SK-N-SH treated with all-trans-retinoic acid at 6 μM for 48 hours (cell line): ENCODE data around the gene PITPNC1.

ENCODE experiments used
- ATAC-seq: fragments of 200-7000 bp; cut with Tn5 transposase; 3 replicates; pipeline ENCODE4 v1.9.1; 2020; ENCODE audit warnings: mild to moderate bottlenecking, moderate library complexity
- ARNTL ChIP-seq: fragments of 450-650 bp; formaldehyde crosslinking; IDR thresholded peaks from 2 replicates; pipeline ENCODE4 v1.5.0; 2020; ENCODE audit warnings: low read depth, mild to moderate bottlenecking, moderate library complexity, borderline replicate concordance
- BACH2 ChIP-seq: fragments of 250-450 bp; sonication (Bioruptor Pico); IDR thresholded peaks from 2 replicates; pipeline ENCODE4 v1.9.0; 2021; ENCODE audit warnings: mild to moderate bottlenecking, borderline replicate concordance
- CREB5 ChIP-seq: fragments of 250-450 bp; sonication (Bioruptor Pico); IDR thresholded peaks from 2 replicates; pipeline ENCODE4 v1.5.1; 2020; ENCODE audit warnings: low read depth, mild to moderate bottlenecking, moderate library complexity
- CSDC2 ChIP-seq: fragments of 250-450 bp; sonication (Bioruptor Pico); IDR thresholded peaks from 2 replicates; pipeline ENCODE4 v1.5.0; 2020; ENCODE audit warnings: mild to moderate bottlenecking, moderate library complexity
- ESRRG ChIP-seq: fragments of 250-450 bp; sonication (Bioruptor Pico); IDR thresholded peaks from 2 replicates; pipeline ENCODE4 v1.6.1; 2021; ENCODE audit warnings: mild to moderate bottlenecking
- GLIS3 ChIP-seq: fragments of 250-450 bp; sonication (Bioruptor Pico); IDR thresholded peaks from 2 replicates; pipeline ENCODE4 v1.5.0; 2020; ENCODE audit warnings: mild to moderate bottlenecking, moderate library complexity
- ISL1 ChIP-seq: fragments of 250-450 bp; sonication (Bioruptor Pico); IDR thresholded peaks from 2 replicates; pipeline ENCODE4 v2.1.2; 2022; ENCODE audit warnings: mild to moderate bottlenecking, moderate library complexity
- OSR1 ChIP-seq: fragments of 250-450 bp; sonication (Bioruptor Pico); IDR thresholded peaks from 2 replicates; pipeline ENCODE4 v1.8.0; 2022; ENCODE audit warnings: moderate library complexity, mild to moderate bottlenecking, inconsistent platforms
- PATZ1 ChIP-seq: fragments of 250-450 bp; sonication (Bioruptor Pico); IDR thresholded peaks from 2 replicates; pipeline ENCODE4 v1.8.0; 2020; ENCODE audit warnings: mild to moderate bottlenecking, moderate library complexity, borderline replicate concordance
- POU6F1 ChIP-seq: fragments of 250-450 bp; sonication (Bioruptor Pico); IDR thresholded peaks from 2 replicates; pipeline ENCODE4 v1.8.0; 2021; ENCODE audit warnings: low read depth, mild to moderate bottlenecking, moderate library complexity, borderline replicate concordance
- PPARA ChIP-seq: fragments of 250-450 bp; sonication (Bioruptor Pico); IDR thresholded peaks from 2 replicates; pipeline ENCODE4 v1.5.0; 2020; ENCODE audit warnings: mild to moderate bottlenecking, borderline replicate concordance
- RARB ChIP-seq: fragments of 250-450 bp; sonication (Bioruptor Pico); IDR thresholded peaks from 2 replicates; pipeline ENCODE4 v1.8.0; 2021; ENCODE audit warnings: mild to moderate bottlenecking, moderate library complexity
- SNAI2 ChIP-seq: fragments of 250-450 bp; sonication (Bioruptor Pico); IDR thresholded peaks from 2 replicates; pipeline ENCODE4 v1.5.0; 2020; ENCODE audit warnings: mild to moderate bottlenecking, moderate library complexity
- TCF4 ChIP-seq: fragments of 250-450 bp; sonication (Bioruptor Pico); IDR thresholded peaks from 2 replicates; pipeline ENCODE4 v1.8.0; 2021; ENCODE audit warnings: mild to moderate bottlenecking, moderate library complexity, borderline replicate concordance
- TSHZ2 ChIP-seq: fragments of 250-450 bp; sonication (Bioruptor Pico); IDR thresholded peaks from 2 replicates; pipeline ENCODE4 v1.5.0; 2020; ENCODE audit warnings: mild to moderate bottlenecking, moderate library complexity
- ZC3H10 ChIP-seq: fragments of 250-450 bp; sonication (Bioruptor Pico); IDR thresholded peaks from 2 replicates; pipeline ENCODE4 v1.5.1; 2021; ENCODE audit warnings: mild to moderate bottlenecking, moderate library complexity
- ZFP3 ChIP-seq: fragments of 250-450 bp; sonication (Bioruptor Pico); IDR thresholded peaks from 2 replicates; pipeline ENCODE4 v1.5.0; 2020; ENCODE audit warnings: mild to moderate bottlenecking, moderate library complexity
- ZFP30 ChIP-seq: fragments of 450-650 bp; formaldehyde crosslinking; IDR thresholded peaks from 2 replicates; pipeline ENCODE4 v1.5.0; 2022; ENCODE audit warnings: mild to moderate bottlenecking, moderate library complexity
- ZNF565 ChIP-seq: fragments of 450-650 bp; formaldehyde crosslinking; conservative IDR thresholded peaks from 2 replicates; pipeline ENCODE4 v1.5.0; 2020; ENCODE audit warnings: low read depth, mild to moderate bottlenecking, moderate library complexity
- ZNF70 ChIP-seq: fragments of 450-650 bp; formaldehyde crosslinking; IDR thresholded peaks from 2 replicates; pipeline ENCODE4 v1.5.0; 2020; ENCODE audit warnings: mild to moderate bottlenecking, moderate library complexity
- ZNF8 ChIP-seq: fragments of 450-650 bp; formaldehyde crosslinking; IDR thresholded peaks from 2 replicates; pipeline ENCODE4 v1.5.0; 2020; ENCODE audit warnings: mild to moderate bottlenecking, moderate library complexity

PITPNC1 gene

DNA sequence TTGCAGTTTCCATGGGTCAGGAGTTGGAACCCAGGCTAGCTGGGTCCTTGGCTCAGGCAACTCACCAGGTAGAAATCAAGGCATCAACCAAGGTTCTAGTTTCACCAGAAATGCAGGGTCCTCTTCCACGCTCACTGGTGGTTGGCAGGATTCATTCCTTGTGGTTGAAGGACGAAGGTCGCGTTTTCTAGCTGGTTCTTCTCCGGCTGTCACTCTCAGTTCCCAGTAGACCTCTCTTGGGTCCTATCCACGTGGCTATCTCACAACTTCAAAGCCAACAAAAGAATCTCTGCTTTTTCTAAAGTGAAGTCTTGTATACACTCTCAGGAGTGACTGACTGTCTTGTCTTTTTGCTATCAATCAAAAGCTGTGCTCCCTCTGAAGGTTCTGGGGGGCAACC is 194.4 kb downstream of the PITPNC1 start:
- no peak for TF ChIP-seq ESRRG
- TF ChIP-seq PATZ1 (CRISPR knock-in tag), result no peak
- no peak for TF ChIP-seq GLIS3
- TF ChIP-seq ZC3H10 (CRISPR knock-in tag), result no peak
- no peak for TF ChIP-seq ISL1 (CRISPR knock-in tag)
- TF ChIP-seq TSHZ2, result no peak
- TF ChIP-seq RARB (CRISPR knock-in tag), result no peak
- no peak for TF ChIP-seq OSR1 (CRISPR knock-in tag)
- no peak for TF ChIP-seq ZNF70 (CRISPR knock-in tag)
- TF ChIP-seq ZNF565 (CRISPR knock-in tag), result no peak
- no peak for TF ChIP-seq CSDC2
- no peak for TF ChIP-seq ARNTL
- no peak for TF ChIP-seq POU6F1
- TF ChIP-seq PPARA, result no peak
- no peak for TF ChIP-seq ZNF8 (CRISPR knock-in tag)
- ATAC-seq, result no peak

DNA sequence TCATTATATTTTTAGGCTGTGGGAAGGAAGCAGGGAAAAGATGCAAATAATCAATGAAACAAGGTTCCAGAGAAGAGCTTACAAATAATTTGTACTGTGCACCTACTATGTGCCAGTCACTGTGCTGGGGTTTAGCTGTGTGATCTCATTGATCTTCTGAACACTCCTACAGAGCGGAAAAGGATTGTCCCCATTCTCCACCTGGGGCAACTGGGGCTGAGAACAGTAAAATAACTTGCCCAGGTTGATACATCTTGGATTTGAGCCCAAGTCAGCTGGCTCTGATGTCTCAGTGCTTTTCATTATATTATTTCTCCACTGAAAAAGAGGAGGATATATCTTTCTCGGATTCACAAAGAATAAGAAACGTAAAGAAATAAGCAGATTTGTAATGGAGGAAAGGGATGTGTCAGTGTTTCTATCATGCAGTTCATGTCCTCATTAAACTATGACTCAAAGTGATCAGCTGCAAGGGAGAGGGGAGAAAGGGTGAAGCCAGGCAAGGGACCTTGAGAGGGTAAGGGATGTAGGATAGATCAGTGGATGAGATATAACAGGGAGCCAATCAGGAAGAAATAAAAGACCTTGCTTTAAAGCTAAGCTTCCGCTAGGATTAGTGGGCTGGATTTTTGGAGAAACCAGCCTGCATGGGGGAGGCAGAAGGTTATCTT is 197.0 kb downstream of the PITPNC1 start:
- ATAC-seq, result no peak
- TF ChIP-seq PATZ1 (CRISPR knock-in tag), result no peak
- TF ChIP-seq ZFP3 (CRISPR knock-in tag), result peak; percentile 55; the same call in 1 of the 2 replicates
- TF ChIP-seq, all 23 proteins: peak for 1

DNA sequence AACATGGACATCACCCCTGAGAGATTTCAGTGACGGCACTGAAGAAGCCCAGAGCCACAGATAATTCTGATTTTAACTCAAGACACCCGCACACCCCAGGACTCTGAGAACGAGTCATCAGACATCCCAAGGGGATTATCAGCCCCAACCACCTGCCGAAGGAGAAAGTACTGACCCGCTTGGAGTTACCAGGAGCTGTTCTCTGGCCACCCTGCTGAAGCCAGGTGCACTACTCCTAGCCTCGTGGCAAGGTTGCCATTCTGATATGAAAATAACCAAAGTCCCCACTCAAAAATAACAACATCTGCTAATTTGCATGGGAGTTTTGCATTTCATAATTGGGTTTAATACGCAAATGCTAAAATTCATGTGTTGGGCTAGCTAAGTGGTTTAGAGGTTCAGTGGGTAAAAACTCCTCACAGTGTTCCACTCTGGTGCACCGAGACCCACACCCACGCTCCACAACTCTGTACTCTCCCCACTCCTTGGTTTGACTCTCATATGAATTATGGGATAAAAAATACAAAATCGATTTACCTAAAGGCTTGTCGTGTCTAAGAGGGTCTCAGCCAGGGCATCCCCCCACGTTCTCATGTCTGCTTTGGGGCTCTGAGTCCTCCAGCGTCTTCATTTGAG is 197.7 kb downstream of the PITPNC1 start:
- TF ChIP-seq ZFP30 (CRISPR knock-in tag), result no peak
- no peak for TF ChIP-seq PPARA
- TF ChIP-seq ZNF70 (CRISPR knock-in tag), result no peak
- TF ChIP-seq TCF4 (CRISPR knock-in tag), result no peak
- no peak for TF ChIP-seq OSR1 (CRISPR knock-in tag)
- TF ChIP-seq ARNTL, result no peak
- ATAC-seq, result no peak

DNA sequence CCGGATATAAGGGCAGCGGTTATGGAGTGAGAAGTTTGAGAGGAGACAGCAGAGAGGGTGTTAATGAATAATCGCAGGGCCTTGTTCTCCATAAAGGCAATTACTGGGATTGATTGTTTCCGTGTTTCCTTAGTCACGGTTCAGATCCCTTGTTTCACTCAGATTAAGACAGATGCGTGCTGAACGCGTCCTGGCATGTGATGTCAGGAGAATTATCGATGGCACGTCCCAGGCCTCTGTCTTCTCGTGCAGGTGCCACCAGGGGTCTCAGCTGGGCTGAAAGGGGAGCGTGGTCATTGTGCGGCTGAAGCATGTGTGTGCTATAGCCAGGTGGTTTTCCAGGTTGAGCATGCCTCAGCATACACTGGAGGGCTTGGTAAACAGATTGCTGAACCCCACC is 198.2 kb downstream of the PITPNC1 start:
- no peak for ATAC-seq
- TF ChIP-seq PPARA, result no peak
- no peak for TF ChIP-seq ESRRG
- TF ChIP-seq SNAI2, result no peak
- no peak for TF ChIP-seq PATZ1 (CRISPR knock-in tag)
- TF ChIP-seq CREB5 (CRISPR knock-in tag), result no peak
- no peak for TF ChIP-seq OSR1 (CRISPR knock-in tag)
- no peak for TF ChIP-seq ARNTL
- no peak for TF ChIP-seq BACH2
- TF ChIP-seq CSDC2, result no peak
